GM23338 (cell line): ENCODE results near the gene TMEM63C. TPM values are rescaled to one million over a fixed set of nuclear protein-coding genes. Genes with fewer than 3 reads are reported as not detected.

Experiments used
- ATAC-seq: fragments of 200-7000 bp; cut with Tn5 transposase; 3 replicates; pipeline ENCODE4 v1.9.1; 2020
- DNase-seq: peaks from one replicate; pipeline ENCODE4 v3.0.0-alpha.2; 2015; ENCODE audit warnings: low spot score
- H2AFZ ChIP-seq: fragments of 200-600 bp; sonication (generic); 2 replicates; pipeline ENCODE4 v1.8.0; 2016; ENCODE audit warnings: antibody characterized with exemption, mild to moderate bottlenecking, moderate library complexity
- H3F3A ChIP-seq: fragments of 200-600 bp; sonication (generic); replicated peaks from 2 replicates; pipeline ENCODE4 v1.8.0; 2017; ENCODE audit warnings: antibody characterized with exemption, mixed run types, low read depth
- H3K27ac ChIP-seq: fragments of 200-600 bp; sonication (generic); 2 replicates; pipeline ENCODE4 v1.6.1; 2016; ENCODE audit warnings: low read depth
- H3K27me3 ChIP-seq: fragments of 200-600 bp; sonication (generic); 2 replicates; pipeline ENCODE4 v1.8.0; 2016; ENCODE audit warnings: mild to moderate bottlenecking, mixed run types, moderate library complexity; ENCODE audit not compliant: insufficient read depth
- H3K36me3 ChIP-seq: fragments of 200-600 bp; sonication (generic); 2 replicates; pipeline ENCODE4 v1.8.0; 2016; ENCODE audit warnings: mild to moderate bottlenecking; ENCODE audit not compliant: insufficient read depth
- H3K4me1 ChIP-seq: fragments of 200-600 bp; sonication (generic); 2 replicates; pipeline ENCODE4 v1.8.0; 2016; ENCODE audit warnings: mild to moderate bottlenecking, moderate library complexity; ENCODE audit not compliant: insufficient read depth
- H3K4me2 ChIP-seq: fragments of 200-600 bp; sonication (generic); 2 replicates; pipeline ENCODE4 v1.7.1; 2017; ENCODE audit warnings: mixed run types
- H3K4me3 ChIP-seq: fragments of 200-600 bp; sonication (generic); 2 replicates; pipeline ENCODE4 v1.6.1; 2016; ENCODE audit warnings: mixed run types
- H3K79me2 ChIP-seq: fragments of 200-600 bp; sonication (generic); replicated peaks from 2 replicates; pipeline ENCODE4 v1.8.0; 2017; ENCODE audit warnings: mild to moderate bottlenecking; ENCODE audit not compliant: insufficient read depth
- H3K9me2 ChIP-seq: fragments of 200-600 bp; sonication (generic); 2 replicates; pipeline ENCODE4 v1.8.0; 2017; ENCODE audit not compliant: insufficient read depth
- H4K20me1 ChIP-seq: fragments of 200-600 bp; sonication (generic); replicated peaks from 2 replicates; pipeline ENCODE4 v1.8.0; 2017; ENCODE audit warnings: mild to moderate bottlenecking; ENCODE audit not compliant: insufficient read depth
- H3K27ac Mint-ChIP-seq: 2 replicates; pipeline ENCODE4 v1.8.0; 2020; ENCODE audit warnings: inconsistent platforms, mild to moderate bottlenecking, moderate library complexity, mixed read lengths
- H3K27me3 Mint-ChIP-seq: 3 replicates; pipeline ENCODE4 v1.8.0; 2022; ENCODE audit warnings: low read depth, mild to moderate bottlenecking, moderate library complexity, mixed read lengths, inconsistent platforms; ENCODE audit not compliant: insufficient read depth, poor library complexity
- H3K36me3 Mint-ChIP-seq: 3 replicates; pipeline ENCODE4 v1.8.0; 2021; ENCODE audit warnings: low read depth, mild to moderate bottlenecking, inconsistent platforms, moderate library complexity, mixed read lengths
- H3K4me1 Mint-ChIP-seq: 3 replicates; pipeline ENCODE4 v1.8.0; 2020; ENCODE audit warnings: mild to moderate bottlenecking, inconsistent platforms, mixed read lengths
- H3K4me3 Mint-ChIP-seq: 3 replicates; pipeline ENCODE4 v1.8.0; 2021; ENCODE audit warnings: moderate library complexity, mild to moderate bottlenecking, inconsistent platforms, mixed read lengths
- H3K9me3 Mint-ChIP-seq: 3 replicates; pipeline ENCODE4 v1.8.0; 2020; ENCODE audit warnings: moderate library complexity, mild to moderate bottlenecking, inconsistent platforms, mixed read lengths
- CREB1 ChIP-seq: fragments of 250-450 bp; sonication (Bioruptor Pico); IDR thresholded peaks from 2 replicates; pipeline ENCODE4 v1.5.0; 2020; ENCODE audit warnings: low read depth, mild to moderate bottlenecking, moderate library complexity
- EZH2 ChIP-seq: fragments of 200-600 bp; sonication (generic); IDR thresholded peaks from one replicate; pipeline ENCODE4 v1.8.0; 2017; ENCODE audit warnings: antibody characterized with exemption, mild to moderate bottlenecking, low read depth; ENCODE audit not compliant: unreplicated experiment
- EZH2phosphoT487 ChIP-seq: fragments of 200-600 bp; sonication (generic); IDR thresholded peaks from one replicate; pipeline ENCODE4 v1.8.1; 2018; ENCODE audit warnings: antibody characterized with exemption; ENCODE audit not compliant: unreplicated experiment
- JUNB ChIP-seq: IDR thresholded peaks from one replicate; pipeline ENCODE4 v1.6.1; 2016; ENCODE audit warnings: antibody characterized with exemption; ENCODE audit not compliant: unreplicated experiment
- NANOG ChIP-seq: IDR thresholded peaks from 2 replicates; pipeline ENCODE4 v1.6.1; 2016; ENCODE audit warnings: antibody characterized with exemption, borderline replicate concordance
- POLR2AphosphoS5 ChIP-seq: IDR thresholded peaks from 2 replicates; pipeline ENCODE4 v1.6.1; 2016; ENCODE audit warnings: antibody characterized with exemption, low read depth
- STAT1 ChIP-seq: IDR thresholded peaks from one replicate; pipeline ENCODE4 v1.6.1; 2016; ENCODE audit warnings: antibody characterized with exemption; ENCODE audit not compliant: unreplicated experiment
- ZNF114 ChIP-seq: fragments of 250-450 bp; sonication (Bioruptor Pico); IDR thresholded peaks from 2 replicates; pipeline ENCODE4 v1.5.0; 2020; ENCODE audit warnings: mild to moderate bottlenecking, moderate library complexity
- ZNF331 ChIP-seq: fragments of 250-450 bp; sonication (Bioruptor Pico); IDR thresholded peaks from 2 replicates; pipeline ENCODE4 v1.5.0; 2020; ENCODE audit warnings: low read depth, mild to moderate bottlenecking, moderate library complexity
- polyA plus RNA-seq: library from polyadenylated mRNA; unstranded; fragments of >200 nt; fragmentation: Nextera tagmentation; extraction: Ambion mirVana; gene quantifications from 2 replicates; pipeline ENCODE4 v1.2.1, GENCODE V29; 2016
- total RNA-seq: library from RNA; depleted of rRNA; stranded (reverse); fragments of >200 nt; shearing (Covaris generic); gene quantifications from 2 replicates; pipeline ENCODE4 v1.2.3, GENCODE V29; 2014
- TF ChIP-seq, protein P1 (sequence below): IDR thresholded peaks from one replicate; pipeline ENCODE4 v1.6.1; 2018; ENCODE audit warnings: antibody characterized with exemption; ENCODE audit not compliant: unreplicated experiment
- TF ChIP-seq, protein P2 (sequence below): IDR thresholded peaks from 2 replicates; pipeline ENCODE4 v1.6.1; 2016; ENCODE audit warnings: antibody characterized with exemption
- TF ChIP-seq, protein P3 (sequence below), 2 experiments: fragments of 200-600 bp in 1 of 2; sonication (generic) in 1 of 2; conservative IDR thresholded peaks; 2 replicates each; pipeline versions ENCODE4 v1.5.1 to v1.6.1; 2016 to 2017; ENCODE audit warnings: antibody characterized with exemption in 2 of 2, low read depth in 2 of 2, mild to moderate bottlenecking in 2 of 2, moderate library complexity in 1 of 2

The TMEM63C gene
- total and polyA plus RNA-seq, 2 experiments from 2014 or later, result 2.1 to 6.3 TPM

DNA sequence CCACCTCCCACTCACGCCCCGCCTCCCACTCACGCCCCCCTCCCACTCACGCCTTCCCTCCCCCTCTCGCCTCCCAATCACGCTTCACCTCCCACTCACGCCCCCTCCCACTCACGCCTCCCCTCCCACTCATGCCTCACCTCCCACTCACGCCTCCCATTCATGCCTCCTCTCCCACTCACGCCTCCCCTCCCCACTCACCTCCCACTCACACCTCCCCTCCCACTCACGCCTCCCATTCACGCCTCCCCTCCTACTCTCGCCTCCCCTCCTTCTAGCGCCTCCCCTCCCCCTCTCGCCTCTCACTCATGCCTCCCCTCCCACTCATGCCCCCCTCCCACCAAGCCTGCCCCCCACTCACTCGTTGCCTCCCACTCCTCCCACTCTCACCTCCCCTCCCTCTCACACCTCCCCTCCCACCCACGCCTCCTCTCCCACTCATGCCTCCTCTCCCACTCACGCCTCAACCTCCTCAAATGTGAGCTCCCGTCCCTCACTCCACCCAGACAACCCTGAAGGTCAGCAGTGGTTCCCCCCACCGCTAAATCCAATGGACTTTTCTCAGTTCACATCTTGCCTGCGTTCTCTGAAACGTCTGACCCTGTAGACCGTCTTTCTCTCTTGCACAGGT, 39.8 kb downstream of the TMEM63C start:
- Histone ChIP-seq H3F3A (no peaks in the 10 kb centered on the region), H3K4me2 (no peak overlapping the region), H4K20me1 (no peaks in the 10 kb centered on the region), H3K9me2 (no peaks in the 10 kb centered on the region), H3K4me1 (peaks cover 41% of the 10 kb centered on the region), H3K4me3 (no peak overlapping the region), H2AFZ (no peak overlapping the region), H3K36me3 (no peaks in the 10 kb centered on the region), H3K27ac (no peak overlapping the region), H3K27me3 (no peaks in the 10 kb centered on the region), H3K79me2 (no peaks in the 10 kb centered on the region)
- Mint-ChIP-seq H3K27ac (no peak overlapping the region), H3K9me3 (no peaks in the 10 kb centered on the region; the same call in 2 of the 3 replicates), H3K4me1 (peaks cover 52% of the 10 kb centered on the region), H3K36me3 (no peaks in the 10 kb centered on the region; the same call in 2 of the 3 replicates), H3K4me3 (no peak overlapping the region; the same call in 2 of the 3 replicates), H3K27me3 (peaks cover 12% of the 10 kb centered on the region)
- no peak for ATAC-seq
- DNase-seq, result no peak
- TF ChIP-seq, protein P1, sequence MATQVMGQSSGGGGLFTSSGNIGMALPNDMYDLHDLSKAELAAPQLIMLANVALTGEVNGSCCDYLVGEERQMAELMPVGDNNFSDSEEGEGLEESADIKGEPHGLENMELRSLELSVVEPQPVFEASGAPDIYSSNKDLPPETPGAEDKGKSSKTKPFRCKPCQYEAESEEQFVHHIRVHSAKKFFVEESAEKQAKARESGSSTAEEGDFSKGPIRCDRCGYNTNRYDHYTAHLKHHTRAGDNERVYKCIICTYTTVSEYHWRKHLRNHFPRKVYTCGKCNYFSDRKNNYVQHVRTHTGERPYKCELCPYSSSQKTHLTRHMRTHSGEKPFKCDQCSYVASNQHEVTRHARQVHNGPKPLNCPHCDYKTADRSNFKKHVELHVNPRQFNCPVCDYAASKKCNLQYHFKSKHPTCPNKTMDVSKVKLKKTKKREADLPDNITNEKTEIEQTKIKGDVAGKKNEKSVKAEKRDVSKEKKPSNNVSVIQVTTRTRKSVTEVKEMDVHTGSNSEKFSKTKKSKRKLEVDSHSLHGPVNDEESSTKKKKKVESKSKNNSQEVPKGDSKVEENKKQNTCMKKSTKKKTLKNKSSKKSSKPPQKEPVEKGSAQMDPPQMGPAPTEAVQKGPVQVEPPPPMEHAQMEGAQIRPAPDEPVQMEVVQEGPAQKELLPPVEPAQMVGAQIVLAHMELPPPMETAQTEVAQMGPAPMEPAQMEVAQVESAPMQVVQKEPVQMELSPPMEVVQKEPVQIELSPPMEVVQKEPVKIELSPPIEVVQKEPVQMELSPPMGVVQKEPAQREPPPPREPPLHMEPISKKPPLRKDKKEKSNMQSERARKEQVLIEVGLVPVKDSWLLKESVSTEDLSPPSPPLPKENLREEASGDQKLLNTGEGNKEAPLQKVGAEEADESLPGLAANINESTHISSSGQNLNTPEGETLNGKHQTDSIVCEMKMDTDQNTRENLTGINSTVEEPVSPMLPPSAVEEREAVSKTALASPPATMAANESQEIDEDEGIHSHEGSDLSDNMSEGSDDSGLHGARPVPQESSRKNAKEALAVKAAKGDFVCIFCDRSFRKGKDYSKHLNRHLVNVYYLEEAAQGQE, result no peak
- TF ChIP-seq ZNF331 (CRISPR knock-in tag), result no peak

DNA sequence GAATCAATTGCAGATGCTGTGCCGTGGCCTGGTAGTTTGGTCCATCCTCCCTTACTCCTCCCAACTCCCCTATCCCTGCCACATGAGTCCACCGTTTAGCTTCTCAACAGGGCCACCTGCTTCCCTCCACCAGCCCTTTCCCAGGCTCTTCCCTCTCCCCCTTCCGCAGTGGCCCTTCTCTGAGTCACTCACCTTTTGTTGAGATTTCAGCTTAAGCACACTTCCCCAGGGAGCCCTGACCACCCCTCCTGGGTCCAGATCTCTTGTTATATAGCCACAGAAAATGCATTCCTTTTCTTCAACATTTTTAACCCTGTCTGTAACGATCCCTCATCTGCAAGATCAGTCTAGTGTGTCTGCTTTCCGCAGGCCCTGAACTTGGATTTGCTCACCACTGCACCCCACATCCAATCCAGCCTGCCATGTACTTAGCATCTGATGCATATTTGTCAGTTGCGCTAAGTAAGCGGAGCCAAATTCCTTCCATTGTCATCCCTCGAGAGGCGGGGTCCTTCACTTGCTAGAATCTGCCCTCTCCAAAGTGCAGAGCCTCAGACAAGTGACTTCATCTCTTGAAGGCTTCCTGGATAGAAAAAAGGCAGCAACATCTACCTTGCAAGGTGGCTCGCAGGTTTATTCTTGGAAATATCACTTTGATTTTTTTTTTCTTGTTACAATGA, 41.1 kb downstream of the TMEM63C start:
- H3K4me3 ChIP-seq, result peak overlapping the region; percentile 10; the same call in 1 of the 2 replicates
- peak overlapping the region; percentile 27 for H3K4me2 ChIP-seq
- H3K27me3 ChIP-seq, result no peaks in the 10 kb centered on the region
- Mint-ChIP-seq H3K27me3 (peaks cover 12% of the 10 kb centered on the region), H3K27ac (no peak overlapping the region), H3K9me3 (no peaks in the 10 kb centered on the region; the same call in 2 of the 3 replicates), H3K4me1 (peaks cover 54% of the 10 kb centered on the region), H3K36me3 (no peaks in the 10 kb centered on the region; the same call in 2 of the 3 replicates), H3K4me3 (peak overlapping the region; percentile 54)
- H3K4me1 ChIP-seq, result peaks cover 41% of the 10 kb centered on the region
- H3K9me2 ChIP-seq, result no peaks in the 10 kb centered on the region
- H2AFZ ChIP-seq, result no peak overlapping the region
- no peaks in the 10 kb centered on the region for H4K20me1 ChIP-seq
- H3K36me3 ChIP-seq, result no peaks in the 10 kb centered on the region
- ATAC-seq (peak; percentile 69), DNase-seq (peak; percentile 76)
- H3F3A ChIP-seq, result no peaks in the 10 kb centered on the region
- TF ChIP-seq, protein P2, sequence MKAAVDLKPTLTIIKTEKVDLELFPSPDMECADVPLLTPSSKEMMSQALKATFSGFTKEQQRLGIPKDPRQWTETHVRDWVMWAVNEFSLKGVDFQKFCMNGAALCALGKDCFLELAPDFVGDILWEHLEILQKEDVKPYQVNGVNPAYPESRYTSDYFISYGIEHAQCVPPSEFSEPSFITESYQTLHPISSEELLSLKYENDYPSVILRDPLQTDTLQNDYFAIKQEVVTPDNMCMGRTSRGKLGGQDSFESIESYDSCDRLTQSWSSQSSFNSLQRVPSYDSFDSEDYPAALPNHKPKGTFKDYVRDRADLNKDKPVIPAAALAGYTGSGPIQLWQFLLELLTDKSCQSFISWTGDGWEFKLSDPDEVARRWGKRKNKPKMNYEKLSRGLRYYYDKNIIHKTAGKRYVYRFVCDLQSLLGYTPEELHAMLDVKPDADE, result no peak
- TF ChIP-seq POLR2AphosphoS5 (no peak), EZH2 (no peak), ZNF114 (CRISPR knock-in tag) (no peak), ZNF331 (CRISPR knock-in tag) (no peak), CREB1 (CRISPR knock-in tag) (no peak), NANOG (no peak), JUNB (no peak), EZH2phosphoT487 (no peak), STAT1 (no peak)
- TF ChIP-seq, protein P1, result no peak
- TF ChIP-seq, protein P3, sequence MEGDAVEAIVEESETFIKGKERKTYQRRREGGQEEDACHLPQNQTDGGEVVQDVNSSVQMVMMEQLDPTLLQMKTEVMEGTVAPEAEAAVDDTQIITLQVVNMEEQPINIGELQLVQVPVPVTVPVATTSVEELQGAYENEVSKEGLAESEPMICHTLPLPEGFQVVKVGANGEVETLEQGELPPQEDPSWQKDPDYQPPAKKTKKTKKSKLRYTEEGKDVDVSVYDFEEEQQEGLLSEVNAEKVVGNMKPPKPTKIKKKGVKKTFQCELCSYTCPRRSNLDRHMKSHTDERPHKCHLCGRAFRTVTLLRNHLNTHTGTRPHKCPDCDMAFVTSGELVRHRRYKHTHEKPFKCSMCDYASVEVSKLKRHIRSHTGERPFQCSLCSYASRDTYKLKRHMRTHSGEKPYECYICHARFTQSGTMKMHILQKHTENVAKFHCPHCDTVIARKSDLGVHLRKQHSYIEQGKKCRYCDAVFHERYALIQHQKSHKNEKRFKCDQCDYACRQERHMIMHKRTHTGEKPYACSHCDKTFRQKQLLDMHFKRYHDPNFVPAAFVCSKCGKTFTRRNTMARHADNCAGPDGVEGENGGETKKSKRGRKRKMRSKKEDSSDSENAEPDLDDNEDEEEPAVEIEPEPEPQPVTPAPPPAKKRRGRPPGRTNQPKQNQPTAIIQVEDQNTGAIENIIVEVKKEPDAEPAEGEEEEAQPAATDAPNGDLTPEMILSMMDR (conservative IDR thresholded peaks at IDR 0.05; ENCODE audit: low read depth in 2 of 2), result no peak
- no peaks in the 10 kb centered on the region for H3K79me2 ChIP-seq
- no peak overlapping the region for H3K27ac ChIP-seq
